Caco-2 (cell line): Measurements from ENCODE around the gene KIF4A. TPM values are rescaled to one million over a fixed set of nuclear protein-coding genes. Genes with fewer than 3 reads are reported as not detected.

Experiments used
- BruUV-seq: library from RNA; stranded (reverse); fragments of 400-500 nt; replicated peaks from 2 replicates; lab custom pipeline; 2021; lab: Mats Ljungman, UMichigan
- CTCF ChIA-PET: fragments of 300-600 bp; sonication (Branson Sonifier 250); formaldehyde crosslinking; loops from one replicate; lab custom pipeline; 2022; ENCODE audit warnings: antibody characterized with exemption; lab: Charles Lee
- POLR2A ChIA-PET: fragments of 300-600 bp; sonication (Branson Sonifier 250); formaldehyde crosslinking; loops from one replicate; lab custom pipeline; 2022; ENCODE audit warnings: antibody characterized with exemption; lab: Charles Lee
- DNase-seq, 2 experiments: peaks; one replicate each; pipeline versions ENCODE4 v3.0.0 to v3.0.0-alpha.2; 2020 to 2022
- H3K27me3 ChIP-seq: replicated peaks from 2 replicates; pipeline ENCODE4 v1.6.0; 2011; ENCODE audit warnings: low read length; ENCODE audit not compliant: control insufficient read depth, insufficient read depth
- H3K36me3 ChIP-seq: 2 replicates; pipeline ENCODE4 v1.5.1; 2011; ENCODE audit warnings: low read length; ENCODE audit not compliant: control insufficient read depth, insufficient read depth
- H3K4me1 ChIP-seq: fragments of 250-450 bp; sonication (Bioruptor Pico); 2 replicates; pipeline ENCODE4 v1.5.1; 2020; ENCODE audit warnings: mild to moderate bottlenecking
- H3K4me3 ChIP-seq: 2 replicates; pipeline ENCODE4 v1.5.1; 2011; ENCODE audit warnings: low read depth, mild to moderate bottlenecking, control low read depth, low read length
- H3K9me3 ChIP-seq: fragments of 250-450 bp; sonication (Bioruptor Pico); 2 replicates; pipeline ENCODE4 v1.5.1; 2020; ENCODE audit warnings: mild to moderate bottlenecking, moderate library complexity
- H3K27ac Mint-ChIP-seq: one replicate; pipeline ENCODE4 v1.8.0; 2022; ENCODE audit warnings: mixed read lengths; ENCODE audit not compliant: unreplicated experiment
- H3K27me3 Mint-ChIP-seq: one replicate; pipeline ENCODE4 v1.8.0; 2022; ENCODE audit warnings: mixed read lengths; ENCODE audit not compliant: insufficient read depth, unreplicated experiment
- H3K36me3 Mint-ChIP-seq: one replicate; pipeline ENCODE4 v1.8.0; 2022; ENCODE audit warnings: mild to moderate bottlenecking, mixed read lengths; ENCODE audit not compliant: insufficient read depth, unreplicated experiment
- H3K4me1 Mint-ChIP-seq: one replicate; pipeline ENCODE4 v1.8.0; 2022; ENCODE audit warnings: low read depth, mixed read lengths; ENCODE audit not compliant: unreplicated experiment
- H3K4me3 Mint-ChIP-seq: one replicate; pipeline ENCODE4 v1.8.0; 2022; ENCODE audit warnings: mild to moderate bottlenecking, moderate library complexity, mixed read lengths; ENCODE audit not compliant: unreplicated experiment
- H3K9me3 Mint-ChIP-seq: one replicate; pipeline ENCODE4 v1.8.0; 2022; ENCODE audit warnings: mixed read lengths; ENCODE audit not compliant: unreplicated experiment
- CTCF ChIP-seq, 2 experiments: fragments of 200-600 bp in 1 of 2; IDR thresholded peaks; 1 replicate in 1 of 2; 2 replicates in 1 of 2; pipeline versions ENCODE4 v1.5.1 to v1.8.0; 2011 to 2022; ENCODE audit warnings: antibody characterized with exemption in 1 of 2, control low read depth in 1 of 2, inconsistent platforms in 1 of 2, low read depth in 1 of 2, low read length in 1 of 2, mild to moderate bottlenecking in 1 of 2, moderate library complexity in 1 of 2; ENCODE audit not compliant: insufficient read depth in 1 of 2, severe bottlenecking in 1 of 2, unreplicated experiment in 1 of 2
- intact Hi-C: fragments of 100-400 bp; cut with micrococcal nuclease; formaldehyde crosslinking; loops from one replicate; pipeline ENCODE4 v1.10.0; 2022; ENCODE audit not compliant: unreplicated experiment
- total RNA-seq: library from RNA; stranded (reverse); gene quantifications from 2 replicates; pipeline ENCODE4 v1.2.3, GENCODE V29; 2022

Gene KIF4A
- total RNA-seq, 1 experiment from 2014 or later: 39.6 TPM

DNA sequence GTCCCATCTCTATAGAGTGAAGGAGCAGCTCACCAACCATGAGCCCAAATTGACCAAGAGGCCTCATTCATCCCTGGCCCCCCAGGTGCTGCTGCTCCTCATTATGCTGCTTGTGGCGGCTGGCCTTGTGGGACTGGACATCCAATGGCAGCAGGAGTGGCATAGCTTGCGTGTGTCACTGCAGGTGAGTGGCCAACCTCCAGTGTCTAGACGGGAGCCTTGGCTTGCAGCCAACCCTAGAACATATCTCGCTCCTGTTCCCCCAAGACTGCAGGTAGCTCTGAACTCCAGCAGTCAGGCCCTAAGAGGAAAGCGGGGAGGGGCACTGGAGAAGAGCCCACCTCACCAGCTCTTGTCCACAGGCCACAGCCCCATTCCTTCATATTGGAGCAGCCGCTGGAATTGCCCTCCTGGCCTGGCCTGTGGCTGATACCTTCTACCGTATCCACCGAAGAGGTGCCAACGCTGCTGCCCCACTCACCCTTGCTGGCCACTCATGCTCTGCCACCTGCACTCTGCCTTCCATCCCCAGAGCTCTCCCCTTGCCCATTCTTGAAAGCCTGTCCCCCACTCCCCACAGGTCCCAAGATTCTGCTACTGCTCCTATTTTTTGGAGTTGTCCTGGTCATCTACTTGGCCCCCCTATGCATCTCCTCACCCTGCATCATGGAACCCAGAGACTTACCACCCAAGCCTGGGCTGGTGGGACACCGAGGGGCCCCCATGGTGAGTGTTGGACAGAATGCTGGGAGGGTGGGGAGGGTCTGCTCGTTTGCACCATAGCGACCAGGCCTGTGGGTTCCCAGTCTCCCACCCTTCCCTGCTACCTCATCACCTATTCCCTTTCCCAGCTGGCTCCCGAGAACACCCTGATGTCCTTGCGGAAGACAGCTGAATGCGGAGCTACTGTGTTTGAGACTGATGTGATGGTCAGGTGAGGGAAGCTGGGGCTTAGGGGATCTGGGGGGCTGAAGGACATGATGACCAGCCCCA lies 136.7 kb downstream of the KIF4A start:
- ChIA-PET CTCF (no interaction called here), POLR2A (no interaction called here)
- no TSS peak for BruUV-seq
- no peak for DNase-seq
- Histone ChIP-seq H3K4me3 (no peak overlapping the region), H3K27me3 (no peaks in the 10 kb centered on the region), H3K4me1 (peaks cover 22% of the 10 kb centered on the region), H3K9me3 (no peaks in the 10 kb centered on the region), H3K36me3 (peaks cover 1% of the 10 kb centered on the region; the same call in 1 of the 2 replicates)
- Mint-ChIP-seq H3K36me3 (peaks cover 10% of the 10 kb centered on the region), H3K27me3 (no peaks in the 10 kb centered on the region), H3K4me3 (no peak overlapping the region), H3K4me1 (peaks cover 9% of the 10 kb centered on the region), H3K9me3 (no peaks in the 10 kb centered on the region), H3K27ac (no peak overlapping the region)
- no peak for TF ChIP-seq CTCF (IDR thresholded peaks at IDR 0.05; ENCODE audit: insufficient read depth in 1 of 2, low read depth in 1 of 2, low read length in 1 of 2, severe bottlenecking in 1 of 2, unreplicated experiment in 1 of 2)
- intact Hi-C loops: no loop called here

- peaks cover 1% of the 10 kb centered on the region; the same call in 1 of the 2 replicates for H3K36me3 ChIP-seq
- no peak overlapping the region for H3K4me3 ChIP-seq
- peaks cover 10% of the 10 kb centered on the region for H3K36me3 Mint-ChIP-seq
- peaks cover 22% of the 10 kb centered on the region for H3K4me1 ChIP-seq
- no peaks in the 10 kb centered on the region for H3K9me3 Mint-ChIP-seq
- TF ChIP-seq CTCF (IDR thresholded peaks at IDR 0.05; ENCODE audit: insufficient read depth in 1 of 2, low read depth in 1 of 2, low read length in 1 of 2, severe bottlenecking in 1 of 2, unreplicated experiment in 1 of 2): no peak
- no peak overlapping the region for H3K4me3 Mint-ChIP-seq
- ChIA-PET CTCF (no interaction called here), POLR2A (no interaction called here)
- DNase-seq: no peak
- H3K27ac Mint-ChIP-seq: no peak overlapping the region
- no TSS peak for BruUV-seq
- peaks cover 9% of the 10 kb centered on the region for H3K4me1 Mint-ChIP-seq
- H3K27me3 Mint-ChIP-seq: no peaks in the 10 kb centered on the region
- no peaks in the 10 kb centered on the region for H3K9me3 ChIP-seq
- H3K27me3 ChIP-seq: no peaks in the 10 kb centered on the region
- intact Hi-C loops: no loop called here
Measured at GRCh38 chrX:70427365-70427764, 137.5 kb downstream of the KIF4A start.

DNA sequence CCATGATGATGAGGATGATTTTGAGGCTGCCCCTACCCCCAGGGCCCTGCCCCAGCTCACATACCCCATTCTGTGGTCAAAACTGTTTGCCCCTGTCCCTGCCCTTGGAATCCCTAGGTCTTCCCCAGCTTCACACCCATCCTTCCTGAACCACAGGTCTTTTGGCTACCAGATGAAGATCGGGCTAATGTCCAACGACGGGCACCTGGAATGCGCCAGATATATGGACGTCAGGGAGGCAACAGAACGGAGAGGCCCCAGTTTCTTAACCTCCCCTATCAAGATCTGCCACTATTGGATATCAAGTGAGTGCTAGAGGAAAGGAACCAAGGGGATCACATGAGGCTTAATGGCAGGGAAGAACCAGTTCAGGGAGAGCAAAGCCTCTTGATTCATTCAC lies 139.9 kb downstream of the KIF4A start:
- no peaks in the 10 kb centered on the region for H3K9me3 ChIP-seq
- intact Hi-C loops: loop anchor here (5.0 kb wide), 1 partner anchor 238 kb away; no protein-coding TSS in a partner anchor
- Mint-ChIP-seq H3K4me3 (no peak overlapping the region), H3K27me3 (no peaks in the 10 kb centered on the region), H3K36me3 (peaks cover 3% of the 10 kb centered on the region), H3K27ac (no peak overlapping the region), H3K9me3 (no peaks in the 10 kb centered on the region), H3K4me1 (peaks cover 6% of the 10 kb centered on the region)
- POLR2A ChIA-PET: no interaction called here
- CTCF ChIA-PET: no interaction called here
- peaks cover 12% of the 10 kb centered on the region for H3K4me1 ChIP-seq
- no TSS peak for BruUV-seq
- no peak for TF ChIP-seq CTCF (IDR thresholded peaks at IDR 0.05; ENCODE audit: insufficient read depth in 1 of 2, low read depth in 1 of 2, low read length in 1 of 2, severe bottlenecking in 1 of 2, unreplicated experiment in 1 of 2)
- DNase-seq: no peak
- no peaks in the 10 kb centered on the region for H3K27me3 ChIP-seq
- peaks cover 1% of the 10 kb centered on the region; the same call in 1 of the 2 replicates for H3K36me3 ChIP-seq
- no peak overlapping the region for H3K4me3 ChIP-seq
